HUES48 (cell line): Measurements from ENCODE around the gene UTS2R.
"Not testable (repeated sequence)": the region's sequence is repeated elsewhere in the genome, so short reads cannot be mapped to it uniquely, and the experiment has no call there.

ENCODE experiments used
- H3K27ac ChIP-seq: one replicate; pipeline ENCODE4 v1.7.0; 2013; ENCODE audit warnings: low read depth, low read length, inconsistent platforms
- H3K27me3 ChIP-seq: 2 replicates; pipeline ENCODE4 v1.6.1; 2013; ENCODE audit warnings: mild to moderate bottlenecking, low read length; ENCODE audit not compliant: control insufficient read depth, insufficient read depth
- H3K36me3 ChIP-seq: 2 replicates; pipeline ENCODE4 v1.6.1; 2013; ENCODE audit warnings: low read length; ENCODE audit not compliant: control insufficient read depth, insufficient read depth
- H3K4me1 ChIP-seq: 2 replicates; pipeline ENCODE4 v1.6.1; 2013; ENCODE audit warnings: mild to moderate bottlenecking, low read length; ENCODE audit not compliant: control insufficient read depth, insufficient read depth
- H3K4me3 ChIP-seq: 2 replicates; pipeline ENCODE4 v1.5.1; 2013; ENCODE audit warnings: mild to moderate bottlenecking, low read depth, low read length
- H3K9ac ChIP-seq: 2 replicates; pipeline ENCODE4 v1.6.1; 2013; ENCODE audit warnings: mild to moderate bottlenecking, low read depth, low read length, moderate library complexity
- H3K9me3 ChIP-seq: 2 replicates; pipeline ENCODE4 v1.6.1; 2013; ENCODE audit warnings: low read length; ENCODE audit not compliant: control insufficient read depth, insufficient read depth

Gene UTS2R

DNA sequence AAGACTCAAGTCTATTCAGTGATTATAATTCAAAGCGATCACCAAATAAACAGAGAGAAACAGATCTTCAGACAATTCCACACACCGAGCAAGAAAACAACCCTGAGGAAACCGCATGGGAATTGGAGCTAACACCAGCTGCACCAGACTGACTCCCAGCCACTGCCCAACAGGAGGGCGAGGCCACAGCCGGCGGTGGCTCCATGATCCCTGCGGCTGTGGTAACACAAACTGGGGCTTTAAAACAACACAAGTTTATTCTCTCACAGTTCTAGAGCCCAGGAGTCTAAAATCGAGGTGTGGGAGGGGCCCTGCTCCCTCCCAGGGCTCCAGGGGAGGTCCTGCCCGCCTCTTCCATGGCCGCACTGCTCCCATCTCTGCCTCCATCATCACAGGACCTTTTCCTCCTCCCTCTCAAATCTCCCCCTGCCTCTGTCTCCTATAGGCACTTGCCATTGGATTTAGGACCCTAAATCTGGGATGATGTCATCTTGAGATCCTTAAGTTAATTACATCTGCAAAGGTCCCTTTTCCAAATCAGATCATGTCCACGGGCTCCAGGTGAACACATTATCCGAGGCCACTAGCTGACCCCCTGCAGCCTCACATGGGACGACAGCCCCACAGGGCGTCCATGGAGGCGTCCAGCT, 36.8 kb downstream of the UTS2R start:
- H3K4me3 ChIP-seq: no peak overlapping the region
- H3K9me3 ChIP-seq: no peaks in the 10 kb centered on the region
- no peak overlapping the region for H3K9ac ChIP-seq
- no peaks in the 10 kb centered on the region for H3K27me3 ChIP-seq
- no peaks in the 10 kb centered on the region for H3K36me3 ChIP-seq
- H3K4me1 ChIP-seq: no peaks in the 10 kb centered on the region
- no peak overlapping the region for H3K27ac ChIP-seq

DNA sequence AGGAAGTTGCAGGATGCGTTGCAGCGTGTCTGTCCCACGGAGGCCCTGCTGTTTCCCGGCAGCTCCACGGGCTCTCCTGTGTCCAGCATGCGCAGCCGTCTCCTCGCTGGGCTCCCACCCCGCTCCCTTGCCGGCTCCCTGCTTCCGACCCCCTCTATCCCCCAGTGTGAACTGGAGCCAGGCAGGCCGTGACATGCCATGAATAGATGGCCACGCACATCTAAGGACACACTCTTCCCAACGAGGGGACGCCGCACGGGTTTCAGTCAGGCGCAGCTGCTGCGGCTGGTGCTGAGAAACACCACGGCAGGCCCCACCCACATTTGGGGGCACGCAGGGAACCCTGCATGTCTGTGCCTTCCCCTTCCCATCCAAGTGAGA, 37.4 kb downstream of the UTS2R start:
- no peaks in the 10 kb centered on the region for H3K4me1 ChIP-seq

DNA sequence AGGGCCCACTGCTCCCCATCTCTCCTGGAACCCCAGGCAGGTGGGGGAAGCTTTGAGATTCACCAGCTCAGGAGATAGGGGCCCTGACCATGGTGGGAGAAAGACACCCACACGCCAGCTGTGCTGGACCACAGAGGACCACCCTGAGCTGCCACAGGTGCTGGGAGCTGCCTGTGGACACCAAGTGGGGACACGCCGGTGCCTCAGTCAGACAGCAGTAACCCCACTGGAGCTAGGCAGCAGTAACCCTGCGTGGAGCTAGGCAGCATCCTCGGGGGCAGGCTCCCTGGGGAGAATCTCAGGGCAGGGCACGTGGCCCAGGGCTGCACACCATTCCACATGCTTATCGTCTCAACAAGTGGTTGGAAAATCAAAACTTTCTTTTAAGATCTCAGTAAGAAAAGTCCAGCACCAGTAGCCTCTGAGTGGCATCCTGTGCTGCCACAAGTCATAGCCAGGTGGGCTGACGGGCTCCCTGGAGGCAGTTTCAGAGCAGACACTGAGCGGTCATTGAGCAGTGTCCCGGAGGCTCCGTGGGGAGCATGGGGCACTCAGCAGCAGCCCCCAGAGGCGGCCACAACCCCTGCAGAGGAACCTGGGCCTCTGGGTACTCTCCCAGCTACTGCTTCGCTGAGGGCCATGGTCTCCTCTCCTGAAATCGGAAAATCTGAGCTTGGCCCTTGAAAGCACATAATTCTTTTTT, 38.6 kb downstream of the UTS2R start:
- Histone ChIP-seq H3K9ac (no peak overlapping the region), H3K4me1 (no peaks in the 10 kb centered on the region)

More for the DNA sequence above, 37.4 kb downstream of the UTS2R start:
- H3K9ac ChIP-seq: no peak overlapping the region
- no peak overlapping the region for H3K27ac ChIP-seq
- no peak overlapping the region for H3K4me3 ChIP-seq
- H3K36me3 ChIP-seq: no peaks in the 10 kb centered on the region
- H3K9me3 ChIP-seq: no peaks in the 10 kb centered on the region
- H3K27me3 ChIP-seq: no peaks in the 10 kb centered on the region

DNA sequence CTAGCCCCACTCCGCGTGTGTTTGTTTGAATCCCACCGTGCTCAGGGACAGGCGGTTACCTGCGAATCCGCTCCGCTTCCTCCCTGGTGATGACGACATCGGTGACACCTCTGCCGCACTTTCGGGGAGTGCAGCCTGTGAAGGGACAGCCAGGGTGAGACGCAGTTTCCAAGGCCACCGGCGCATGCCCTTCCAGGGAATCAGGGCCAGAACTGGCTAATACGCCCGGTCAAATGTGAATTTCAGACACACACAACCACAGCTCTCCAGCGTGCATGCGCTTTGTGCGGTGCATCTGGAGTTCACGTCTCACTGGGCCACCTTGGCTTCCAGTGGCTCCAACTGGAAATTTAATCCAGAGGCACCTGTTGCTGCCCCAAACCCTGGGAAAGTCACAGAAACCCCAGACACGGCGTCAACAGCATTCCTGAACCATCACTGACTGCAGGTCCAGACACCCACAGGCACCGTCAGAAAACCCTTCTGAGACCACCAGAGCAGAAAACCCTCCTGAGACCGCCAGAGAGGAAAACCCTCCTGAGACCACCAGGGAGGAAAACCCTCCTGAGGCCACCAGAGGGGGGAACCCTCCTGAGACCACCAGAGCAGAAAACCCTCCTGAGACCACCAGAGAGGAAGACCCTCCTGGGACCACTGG, 40.0 kb downstream of the UTS2R start:
- Histone ChIP-seq H3K9me3 (no peaks in the 10 kb centered on the region), H3K27me3 (no peaks in the 10 kb centered on the region), H3K4me3 (no peak overlapping the region), H3K27ac (no peak overlapping the region), H3K4me1 (no peaks in the 10 kb centered on the region), H3K36me3 (no peaks in the 10 kb centered on the region), H3K9ac (no peak overlapping the region)

More for the DNA sequence above, 38.6 kb downstream of the UTS2R start:
- Histone ChIP-seq H3K4me3 (no peak overlapping the region), H3K27ac (no peak overlapping the region), H3K9me3 (no peaks in the 10 kb centered on the region), H3K36me3 (no peaks in the 10 kb centered on the region), H3K27me3 (no peaks in the 10 kb centered on the region)

DNA sequence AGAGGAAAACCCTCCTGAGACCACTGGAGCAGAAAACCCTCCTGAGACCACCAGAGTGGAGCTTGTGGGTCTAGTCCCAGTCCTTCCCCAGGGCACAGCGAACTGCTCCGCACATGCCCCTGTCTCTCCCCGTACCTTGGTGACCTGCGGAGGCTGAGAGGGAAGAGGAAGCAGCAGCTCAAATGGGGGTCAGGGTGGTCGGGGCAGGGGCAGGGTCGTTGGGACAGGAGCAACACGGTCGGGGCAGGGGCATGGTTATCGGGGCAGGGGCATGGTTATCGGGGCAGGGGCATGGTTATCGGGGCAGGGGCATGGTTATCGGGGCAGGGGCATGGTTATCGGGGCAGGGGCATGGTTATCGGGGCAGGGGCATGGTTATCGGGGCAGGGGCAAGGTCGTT, 40.5 kb downstream of the UTS2R start:
- H3K4me1 ChIP-seq, H3K4me3 ChIP-seq, H3K27me3 ChIP-seq, H3K27ac ChIP-seq, H3K9ac ChIP-seq, H3K36me3 ChIP-seq, H3K9me3 ChIP-seq: not testable (repeated sequence)

DNA sequence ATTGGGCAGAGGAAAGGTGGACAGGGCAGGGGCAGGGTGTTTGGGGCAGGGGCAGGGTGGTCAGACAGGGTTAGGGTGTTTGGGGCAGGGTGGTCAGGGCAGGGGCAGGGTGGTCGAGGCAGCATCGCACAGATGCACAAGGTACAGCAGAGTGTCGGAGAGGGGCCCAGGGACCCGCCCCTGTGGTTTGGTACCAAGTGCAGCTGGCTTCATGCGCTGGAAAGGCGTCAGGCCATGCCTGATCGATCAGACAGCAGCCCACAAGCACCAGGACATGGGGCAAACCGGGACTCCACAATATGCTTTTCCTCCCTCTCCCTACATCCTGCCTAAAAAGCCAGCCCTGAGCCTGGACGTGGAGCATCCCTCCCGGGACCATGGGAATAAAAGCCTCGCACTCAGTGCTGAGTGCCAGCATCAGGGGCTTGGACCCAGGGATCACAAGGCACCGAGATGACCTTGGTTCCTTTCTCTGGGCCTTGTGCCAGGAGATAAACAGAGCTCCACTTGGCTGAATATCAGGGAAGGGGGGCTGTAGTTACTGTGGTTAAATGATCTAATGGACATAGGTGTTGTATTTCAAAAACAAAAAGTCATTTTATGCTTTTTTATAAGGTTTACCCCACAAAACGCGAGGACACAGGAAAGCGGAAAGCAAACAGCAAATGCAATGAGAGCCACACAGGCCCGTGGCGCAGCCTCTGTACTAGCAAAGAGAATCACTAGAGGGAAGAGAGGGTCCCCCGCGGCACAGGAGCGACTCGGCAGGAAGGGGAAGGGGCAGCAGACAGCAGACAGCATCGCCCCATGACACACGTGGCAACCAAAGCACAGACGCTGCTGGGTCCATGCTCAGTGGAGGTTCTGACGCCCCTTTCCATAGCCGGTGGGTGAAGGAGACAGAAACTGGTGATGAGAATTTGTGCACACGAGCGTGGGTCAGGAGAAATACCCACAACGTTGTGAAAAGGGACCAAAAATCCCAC, 41.3 kb downstream of the UTS2R start:
- Histone ChIP-seq H3K27ac (no peak overlapping the region), H3K9ac (no peak overlapping the region), H3K9me3 (no peaks in the 10 kb centered on the region), H3K4me3 (no peak overlapping the region), H3K4me1 (peaks cover 3% of the 10 kb centered on the region; the same call in 1 of the 2 replicates), H3K36me3 (no peaks in the 10 kb centered on the region), H3K27me3 (no peaks in the 10 kb centered on the region)

DNA sequence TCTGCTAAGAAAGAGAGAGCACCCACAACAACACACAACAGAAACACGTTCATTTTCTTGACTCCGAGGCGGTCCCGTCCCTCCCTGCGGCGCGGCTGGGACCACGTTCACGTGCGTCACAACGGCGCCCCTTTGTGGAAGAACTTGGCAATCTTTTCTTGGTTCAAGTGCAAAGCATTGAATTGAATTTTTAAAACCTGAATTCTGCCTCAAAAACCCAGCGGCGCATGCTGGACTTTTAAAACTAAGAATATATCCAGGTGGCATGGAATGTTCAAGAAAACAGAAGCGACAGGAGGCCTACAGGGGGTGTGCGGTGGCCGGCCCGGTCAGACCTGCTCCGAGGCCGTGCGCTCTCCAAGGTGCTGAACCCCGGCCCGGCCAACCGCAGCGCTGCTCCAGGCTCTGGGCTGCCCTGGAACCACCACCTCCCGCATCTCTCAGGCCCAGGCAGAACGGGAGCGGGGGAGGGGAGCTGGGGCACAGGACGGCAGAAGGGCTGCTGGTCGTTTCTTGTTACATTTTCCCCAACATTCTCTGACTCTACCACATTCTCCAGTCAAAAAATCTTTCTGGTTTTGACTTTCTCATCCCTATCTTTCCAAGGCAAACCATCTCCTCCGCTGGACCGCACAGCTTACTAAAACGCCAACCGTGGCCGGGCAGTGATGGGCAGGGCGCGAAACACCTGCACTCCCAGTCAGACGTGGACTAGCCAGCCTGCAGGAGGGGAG, 43.1 kb downstream of the UTS2R start:
- Histone ChIP-seq H3K27ac (no peak overlapping the region), H3K4me3 (peak overlapping the region; percentile 33; the same call in 1 of the 2 replicates), H3K27me3 (no peaks in the 10 kb centered on the region), H3K36me3 (no peaks in the 10 kb centered on the region), H3K9me3 (no peaks in the 10 kb centered on the region), H3K4me1 (peaks cover 7% of the 10 kb centered on the region; the same call in 1 of the 2 replicates), H3K9ac (no peak overlapping the region)

DNA sequence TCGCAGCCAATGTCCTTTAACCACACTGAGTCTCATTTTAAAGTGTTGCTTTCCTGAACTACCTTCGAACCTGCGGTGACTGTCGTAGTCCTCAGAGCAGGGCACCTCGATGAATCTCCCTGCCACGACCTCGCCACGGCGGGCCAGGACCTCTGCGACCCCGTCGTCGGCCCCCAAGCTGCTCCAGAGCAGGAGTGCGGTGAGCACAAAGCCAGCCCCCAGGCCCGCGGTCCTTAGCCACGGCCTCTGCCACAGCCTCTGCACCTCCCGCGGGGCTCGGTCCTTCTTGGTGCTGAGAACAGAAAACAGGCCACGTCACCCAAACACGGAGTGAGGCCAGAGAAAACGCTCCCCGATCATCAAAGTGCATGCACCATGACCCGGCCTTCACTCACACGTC, 43.8 kb downstream of the UTS2R start:
- no peak overlapping the region for H3K27ac ChIP-seq
- H3K36me3 ChIP-seq: peaks cover 5% of the 10 kb centered on the region; the same call in 1 of the 2 replicates
- no peaks in the 10 kb centered on the region for H3K9me3 ChIP-seq
- H3K27me3 ChIP-seq: no peaks in the 10 kb centered on the region
- H3K4me3 ChIP-seq: no peak overlapping the region
- H3K4me1 ChIP-seq: peaks cover 7% of the 10 kb centered on the region; the same call in 1 of the 2 replicates
- no peak overlapping the region for H3K9ac ChIP-seq

DNA sequence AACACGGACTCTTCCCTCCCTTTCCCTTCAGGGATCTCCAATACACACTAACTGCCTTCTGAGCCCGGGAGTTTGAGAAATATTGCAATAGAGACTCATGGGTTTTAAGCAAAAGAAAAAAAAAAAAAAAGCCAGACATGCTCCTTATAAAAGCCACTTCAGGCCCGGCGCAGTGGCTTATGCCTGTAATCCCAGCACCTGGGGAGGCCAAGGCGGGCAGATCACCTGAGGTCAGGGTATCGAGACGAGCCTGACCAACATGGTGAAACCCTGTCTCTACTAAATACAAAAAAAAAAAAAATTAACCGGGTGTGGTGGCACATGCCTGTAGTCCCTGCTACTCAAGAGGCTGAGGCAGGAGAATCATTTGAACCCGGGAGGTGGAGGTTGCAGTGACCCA, 44.2 kb downstream of the UTS2R start:
- peaks cover 6% of the 10 kb centered on the region for H3K36me3 ChIP-seq
- peaks cover 7% of the 10 kb centered on the region; the same call in 1 of the 2 replicates for H3K4me1 ChIP-seq
- H3K27ac ChIP-seq: no peak overlapping the region
- H3K27me3 ChIP-seq: no peaks in the 10 kb centered on the region
- no peaks in the 10 kb centered on the region for H3K9me3 ChIP-seq
- H3K9ac ChIP-seq: no peak overlapping the region
- H3K4me3 ChIP-seq: no peak overlapping the region

DNA sequence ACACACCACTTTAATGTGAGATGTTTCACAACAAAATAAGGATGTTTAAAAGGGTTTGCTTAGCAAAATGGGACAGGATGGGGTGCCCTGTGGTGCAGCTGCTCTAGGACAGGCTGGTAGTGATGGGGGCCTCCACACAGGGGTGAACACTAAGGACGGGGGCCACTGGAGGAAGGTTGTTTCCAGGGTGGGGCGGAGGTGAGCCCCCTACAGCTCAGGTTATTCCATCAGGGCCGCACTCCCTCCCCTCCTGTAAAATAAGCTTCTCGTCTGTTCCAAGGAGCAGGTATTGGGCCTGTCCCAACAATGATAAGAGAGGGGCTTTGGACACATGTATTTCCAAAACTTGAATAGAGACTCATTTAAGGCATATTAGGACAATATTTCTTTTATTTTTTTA, 44.7 kb downstream of the UTS2R start:
- H3K9ac ChIP-seq: no peak overlapping the region
- H3K27ac ChIP-seq: no peak overlapping the region
- H3K4me3 ChIP-seq: no peak overlapping the region
- peaks cover 11% of the 10 kb centered on the region for H3K36me3 ChIP-seq
- H3K4me1 ChIP-seq: peaks cover 7% of the 10 kb centered on the region; the same call in 1 of the 2 replicates
- no peaks in the 10 kb centered on the region for H3K27me3 ChIP-seq
- H3K9me3 ChIP-seq: no peaks in the 10 kb centered on the region
